Diencephalon (tissue), 1 donor: ENCODE results near the gene COBL. TPM values are rescaled to one million over a fixed set of nuclear protein-coding genes. Genes with fewer than 3 reads are reported as not detected.

Experiments used
- total RNA-seq: library from RNA; depleted of rRNA; stranded (reverse); fragments of >200 nt; gene quantifications from one replicate; pipeline ENCODE4 v1.2.3, GENCODE V29; 2014

Gene COBL, protein sequence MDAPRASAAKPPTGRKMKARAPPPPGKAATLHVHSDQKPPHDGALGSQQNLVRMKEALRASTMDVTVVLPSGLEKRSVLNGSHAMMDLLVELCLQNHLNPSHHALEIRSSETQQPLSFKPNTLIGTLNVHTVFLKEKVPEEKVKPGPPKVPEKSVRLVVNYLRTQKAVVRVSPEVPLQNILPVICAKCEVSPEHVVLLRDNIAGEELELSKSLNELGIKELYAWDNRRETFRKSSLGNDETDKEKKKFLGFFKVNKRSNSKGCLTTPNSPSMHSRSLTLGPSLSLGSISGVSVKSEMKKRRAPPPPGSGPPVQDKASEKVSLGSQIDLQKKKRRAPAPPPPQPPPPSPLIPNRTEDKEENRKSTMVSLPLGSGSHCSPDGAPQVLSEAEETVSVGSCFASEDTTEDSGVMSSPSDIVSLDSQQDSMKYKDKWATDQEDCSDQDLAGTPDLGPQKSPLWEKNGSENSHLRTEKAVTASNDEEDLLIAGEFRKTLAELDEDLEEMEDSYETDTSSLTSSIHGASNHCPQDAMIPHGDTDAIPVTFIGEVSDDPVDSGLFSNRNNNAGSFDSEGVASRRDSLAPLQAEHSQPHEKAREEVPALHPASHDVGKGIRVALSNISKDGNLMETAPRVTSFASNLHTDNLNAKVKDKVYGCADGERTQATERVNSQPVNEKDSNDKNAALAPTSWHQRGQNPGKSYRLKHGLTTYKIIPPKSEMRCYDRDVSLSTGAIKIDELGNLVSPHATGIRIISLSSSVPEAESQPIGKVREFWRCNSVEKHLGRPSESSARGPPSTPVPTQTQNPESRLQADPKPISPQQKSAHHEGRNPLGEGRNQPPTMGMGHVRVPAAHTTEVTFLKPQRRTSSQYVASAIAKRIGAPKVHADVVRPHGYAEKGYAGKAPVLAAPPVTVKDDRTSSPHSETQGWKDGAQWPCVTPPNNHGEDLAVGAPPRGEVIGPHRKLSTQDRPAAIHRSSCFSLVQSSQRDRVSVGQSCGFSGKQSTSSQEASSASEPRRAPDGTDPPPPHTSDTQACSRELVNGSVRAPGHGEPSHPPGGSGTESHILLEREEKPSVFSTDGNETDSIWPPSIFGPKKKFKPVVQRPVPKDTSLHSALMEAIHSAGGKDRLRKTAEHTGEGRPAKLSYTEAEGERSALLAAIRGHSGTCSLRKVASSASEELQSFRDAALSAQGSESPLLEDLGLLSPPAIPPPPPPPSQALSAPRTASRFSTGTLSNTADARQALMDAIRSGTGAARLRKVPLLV
- total RNA-seq = 5.1 TPM

DNA sequence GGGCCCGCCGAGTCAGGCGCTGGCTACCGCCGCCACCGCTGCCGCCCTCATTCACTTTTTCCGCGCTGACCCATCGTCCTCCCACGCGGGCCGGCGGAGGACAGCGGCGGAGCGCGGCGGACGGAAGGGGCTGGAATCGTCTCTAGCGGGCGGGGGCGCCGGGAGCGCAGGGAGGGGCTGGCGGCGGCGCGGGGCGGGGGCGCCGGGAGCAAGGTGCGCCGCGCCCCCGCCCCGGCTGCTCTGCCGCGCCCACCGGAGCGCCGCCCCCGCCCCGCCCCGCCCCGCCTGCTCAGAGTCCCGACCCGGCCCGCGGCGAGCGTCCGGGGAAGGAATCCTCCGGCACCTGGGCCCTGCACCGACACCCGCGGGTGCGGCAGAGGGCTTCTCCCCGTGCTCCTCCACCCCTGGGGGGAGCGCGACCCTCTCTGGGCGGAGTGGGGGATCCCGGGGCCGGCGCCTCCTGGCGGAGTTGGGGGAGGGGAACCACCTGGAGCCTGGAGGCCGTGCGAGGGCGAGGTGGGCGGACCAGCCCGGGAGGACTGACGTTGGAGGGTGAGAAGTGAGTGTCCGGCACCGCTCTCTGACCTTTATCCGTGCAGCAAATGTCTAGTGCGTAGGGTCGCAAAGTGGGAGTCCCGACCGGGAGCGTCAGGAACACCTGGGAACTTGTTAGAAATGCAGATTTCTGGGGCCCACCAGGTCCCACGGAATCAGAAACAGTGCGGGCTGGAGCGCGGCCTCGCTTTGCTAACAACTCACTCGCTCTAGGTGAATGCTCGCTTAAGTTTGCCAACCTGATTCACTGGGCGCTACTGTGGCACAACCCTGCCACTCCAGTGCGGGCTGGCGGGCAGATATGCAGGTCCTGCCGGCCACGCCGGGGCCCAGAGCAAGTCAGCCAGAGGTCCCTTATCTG lies at the start of gene COBL:
TSS of gene COBL (minus strand) at position 144 of the 916 bp plus-strand sequence. CDS start 176 bp downstream, outside the sequence.

